Activated naive CD8-positive, alpha-beta T cell treated with anti-CD3 and anti-CD28 coated beads, Interleukin-2, amount 50 U/mL, for 24 hours (primary cell): ENCODE results near the gene PPP1R15A.
"Not testable (repeated sequence)": the region's sequence is repeated elsewhere in the genome, so short reads cannot be mapped to it uniquely, and the experiment has no call there.

Experiments used
- ATAC-seq: fragments of 150-1000 bp; cut with Tn5 transposase; one replicate; pipeline ENCODE4 v1.10.0; 2021
- DNase-seq: peaks from one replicate; pipeline ENCODE4 v3.0.0; 2021
- H3K27ac Mint-ChIP-seq: one replicate; pipeline ENCODE4 v1.8.0; 2021; ENCODE audit warnings: mild to moderate bottlenecking, mixed read lengths
- H3K27me3 Mint-ChIP-seq: one replicate; pipeline ENCODE4 v1.8.0; 2021; ENCODE audit warnings: mixed read lengths
- H3K36me3 Mint-ChIP-seq: one replicate; pipeline ENCODE4 v1.8.0; 2021; ENCODE audit warnings: low read depth, mixed read lengths
- H3K4me1 Mint-ChIP-seq: one replicate; pipeline ENCODE4 v1.8.0; 2021; ENCODE audit warnings: mixed read lengths
- H3K4me3 Mint-ChIP-seq: one replicate; pipeline ENCODE4 v1.8.0; 2021; ENCODE audit warnings: mild to moderate bottlenecking, moderate library complexity, mixed read lengths
- H3K9me3 Mint-ChIP-seq: one replicate; pipeline ENCODE4 v1.8.0; 2021; ENCODE audit warnings: mixed read lengths

PPP1R15A gene

GRCh38 chr19:48870048-48870447 lies 2.2 kb upstream of the PPP1R15A start:
- no peaks in the 10 kb centered on the region for H3K9me3 Mint-ChIP-seq
- no peak overlapping the region for H3K27ac Mint-ChIP-seq
- H3K27me3 Mint-ChIP-seq = peaks cover 7% of the 10 kb centered on the region
- ATAC-seq (no peak), DNase-seq (no peak)
- peaks cover 31% of the 10 kb centered on the region for H3K4me1 Mint-ChIP-seq
- peaks cover 30% of the 10 kb centered on the region for H3K36me3 Mint-ChIP-seq
- no peak overlapping the region for H3K4me3 Mint-ChIP-seq

GRCh38 chr19:48871471-48872181 lies 595 bp upstream of the PPP1R15A start:
- Mint-ChIP-seq H3K4me3 (peak overlapping the region; percentile 97), H3K4me1 (peaks cover 46% of the 10 kb centered on the region), H3K36me3 (peaks cover 43% of the 10 kb centered on the region), H3K27ac (peak overlapping the region; percentile 99)
- DNase-seq, H3K27me3 Mint-ChIP-seq, H3K9me3 Mint-ChIP-seq, ATAC-seq: not testable (repeated sequence)

- Mint-ChIP-seq H3K4me1 (peaks cover 57% of the 10 kb centered on the region), H3K4me3 (peak overlapping the region; percentile 97), H3K36me3 (peaks cover 50% of the 10 kb centered on the region), H3K27me3 (peaks cover 6% of the 10 kb centered on the region), H3K9me3 (no peaks in the 10 kb centered on the region), H3K27ac (peak overlapping the region; percentile 99)
- DNase-seq (peak; percentile 76), ATAC-seq (peak; percentile 51)
Observed at GRCh38 chr19:48872884-48873475, 759 bp downstream of the PPP1R15A start.

DNA sequence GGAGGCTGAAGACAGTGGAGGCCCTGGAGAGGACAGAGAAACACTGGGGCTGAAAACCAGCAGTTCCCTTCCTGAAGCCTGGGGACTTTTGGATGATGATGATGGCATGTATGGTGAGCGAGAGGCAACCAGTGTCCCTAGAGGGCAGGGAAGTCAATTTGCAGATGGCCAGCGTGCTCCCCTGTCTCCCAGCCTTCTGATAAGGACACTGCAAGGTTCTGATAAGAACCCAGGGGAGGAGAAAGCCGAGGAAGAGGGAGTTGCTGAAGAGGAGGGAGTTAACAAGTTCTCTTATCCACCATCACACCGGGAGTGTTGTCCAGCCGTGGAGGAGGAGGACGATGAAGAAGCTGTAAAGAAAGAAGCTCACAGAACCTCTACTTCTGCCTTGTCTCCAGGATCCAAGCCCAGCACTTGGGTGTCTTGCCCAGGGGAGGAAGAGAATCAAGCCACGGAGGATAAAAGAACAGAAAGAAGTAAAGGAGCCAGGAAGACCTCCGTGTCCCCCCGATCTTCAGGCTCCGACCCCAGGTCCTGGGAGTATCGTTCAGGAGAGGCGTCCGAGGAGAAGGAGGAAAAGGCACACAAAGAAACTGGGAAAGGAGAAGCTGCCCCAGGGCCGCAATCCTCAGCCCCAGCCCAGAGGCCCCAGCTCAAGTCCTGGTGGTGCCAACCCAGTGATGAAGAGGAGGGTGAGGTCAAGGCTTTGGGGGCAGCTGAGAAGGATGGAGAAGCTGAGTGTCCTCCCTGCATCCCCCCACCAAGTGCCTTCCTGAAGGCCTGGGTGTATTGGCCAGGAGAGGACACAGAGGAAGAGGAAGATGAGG lies 1.5 kb downstream of the PPP1R15A start:
- peak overlapping the region; percentile 99 for H3K27ac Mint-ChIP-seq
- H3K27me3 Mint-ChIP-seq = peaks cover 2% of the 10 kb centered on the region
- H3K9me3 Mint-ChIP-seq = no peaks in the 10 kb centered on the region
- peaks cover 52% of the 10 kb centered on the region for H3K36me3 Mint-ChIP-seq
- ATAC-seq = no peak
- peaks cover 60% of the 10 kb centered on the region for H3K4me1 Mint-ChIP-seq
- DNase-seq = no peak
- peak overlapping the region; percentile 97 for H3K4me3 Mint-ChIP-seq

DNA sequence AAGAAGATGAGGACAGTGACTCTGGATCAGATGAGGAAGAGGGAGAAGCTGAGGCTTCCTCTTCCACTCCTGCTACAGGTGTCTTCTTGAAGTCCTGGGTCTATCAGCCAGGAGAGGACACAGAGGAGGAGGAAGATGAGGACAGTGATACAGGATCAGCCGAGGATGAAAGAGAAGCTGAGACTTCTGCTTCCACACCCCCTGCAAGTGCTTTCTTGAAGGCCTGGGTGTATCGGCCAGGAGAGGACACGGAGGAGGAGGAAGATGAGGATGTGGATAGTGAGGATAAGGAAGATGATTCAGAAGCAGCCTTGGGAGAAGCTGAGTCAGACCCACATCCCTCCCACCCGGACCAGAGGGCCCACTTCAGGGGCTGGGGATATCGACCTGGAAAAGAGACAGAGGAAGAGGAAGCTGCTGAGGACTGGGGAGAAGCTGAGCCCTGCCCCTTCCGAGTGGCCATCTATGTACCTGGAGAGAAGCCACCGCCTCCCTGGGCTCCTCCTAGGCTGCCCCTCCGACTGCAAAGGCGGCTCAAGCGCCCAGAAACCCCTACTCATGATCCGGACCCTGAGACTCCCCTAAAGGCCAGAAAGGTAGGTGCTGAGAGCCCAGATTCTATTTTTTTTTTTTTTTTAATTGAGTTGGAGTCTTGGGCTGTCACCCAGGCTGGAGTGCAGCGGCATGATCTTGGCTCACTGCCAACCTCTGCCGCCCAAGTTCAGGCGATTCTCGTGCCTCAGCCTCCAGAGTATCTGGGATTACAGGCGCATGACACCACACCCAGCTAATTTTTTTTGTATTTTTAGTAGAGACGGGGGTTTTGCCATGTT lies 2.3 kb downstream of the PPP1R15A start:
- peak overlapping the region; percentile 99 for H3K27ac Mint-ChIP-seq
- no peaks in the 10 kb centered on the region for H3K9me3 Mint-ChIP-seq
- H3K4me1 Mint-ChIP-seq = peaks cover 62% of the 10 kb centered on the region
- peaks cover 52% of the 10 kb centered on the region for H3K36me3 Mint-ChIP-seq
- no peak for ATAC-seq
- peaks cover 2% of the 10 kb centered on the region for H3K27me3 Mint-ChIP-seq
- H3K4me3 Mint-ChIP-seq = peak overlapping the region; percentile 97
- no peak for DNase-seq

- H3K27me3 Mint-ChIP-seq, ATAC-seq, H3K9me3 Mint-ChIP-seq: not testable (repeated sequence)
- peak overlapping the region; percentile 97 for H3K4me3 Mint-ChIP-seq
- peaks cover 62% of the 10 kb centered on the region for H3K4me1 Mint-ChIP-seq
- H3K36me3 Mint-ChIP-seq = peaks cover 52% of the 10 kb centered on the region
- H3K27ac Mint-ChIP-seq = peak overlapping the region; percentile 99
- peak; percentile 56 for DNase-seq
Observed at GRCh38 chr19:48876043-48876981, 4.1 kb downstream of the PPP1R15A start.

DNA sequence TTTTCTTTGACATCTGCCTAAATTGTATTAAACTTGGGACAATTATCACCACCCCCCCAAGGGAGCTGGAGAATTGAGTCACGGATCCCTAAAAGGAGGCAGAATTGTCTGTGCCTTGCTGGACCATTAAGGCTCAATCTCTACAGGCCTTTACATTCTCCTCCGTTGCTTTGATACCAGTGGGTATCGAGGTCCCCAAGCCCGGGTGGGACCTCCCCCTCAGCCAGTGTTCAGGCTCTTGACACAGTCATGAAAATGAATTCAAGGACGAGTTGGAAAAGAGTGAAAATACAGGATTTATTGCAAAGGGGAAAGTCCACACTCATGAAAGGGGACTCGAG lies 5.6 kb downstream of the PPP1R15A start:
- Mint-ChIP-seq H3K27ac (peak overlapping the region; percentile 3), H3K4me1 (peaks cover 58% of the 10 kb centered on the region), H3K4me3 (no peak overlapping the region), H3K27me3 (no peaks in the 10 kb centered on the region), H3K36me3 (peaks cover 44% of the 10 kb centered on the region), H3K9me3 (no peaks in the 10 kb centered on the region)
- ATAC-seq (no peak), DNase-seq (no peak)

DNA sequence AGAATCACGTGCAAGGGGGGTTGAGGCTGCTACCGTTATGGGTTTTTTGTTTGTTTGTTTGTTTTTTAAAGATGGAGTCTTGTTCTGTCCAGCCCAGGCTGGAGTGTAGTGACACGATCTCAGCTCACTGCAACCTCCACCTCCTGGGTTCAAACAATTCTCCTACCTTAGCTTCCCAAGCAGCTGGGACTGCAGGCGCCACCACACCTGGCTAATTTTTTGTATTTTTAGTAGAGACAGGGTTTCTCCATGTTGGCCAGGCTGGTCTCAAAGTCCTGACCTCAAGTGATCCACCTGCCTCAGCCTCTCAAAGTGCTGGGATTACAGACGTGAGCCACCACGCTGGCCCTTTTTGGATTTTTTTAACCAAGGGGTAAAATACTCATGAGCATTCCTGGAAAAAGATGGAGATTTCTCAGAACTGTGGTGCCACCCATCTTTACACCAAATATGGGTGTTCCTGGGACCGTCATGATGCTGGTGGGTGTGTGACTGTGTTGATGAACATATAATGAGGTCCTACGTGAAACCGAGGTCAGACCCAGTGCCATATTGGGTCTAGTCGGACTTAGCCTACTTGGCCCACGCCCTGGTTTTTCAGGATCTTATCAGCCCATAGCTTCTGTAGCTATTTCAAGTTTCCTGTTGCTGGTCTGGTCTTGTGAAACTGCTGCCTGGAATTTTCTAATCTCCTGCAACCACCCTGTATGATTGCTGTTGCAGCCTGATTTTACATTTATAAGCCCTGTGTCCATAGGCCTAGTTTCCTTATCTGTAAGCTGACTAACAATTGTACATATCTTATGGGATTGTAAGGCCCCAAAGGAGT lies 6.2 kb downstream of the PPP1R15A start:
- Mint-ChIP-seq H3K27me3 (no peaks in the 10 kb centered on the region), H3K4me3 (no peak overlapping the region), H3K9me3 (no peaks in the 10 kb centered on the region), H3K4me1 (peaks cover 53% of the 10 kb centered on the region), H3K36me3 (peaks cover 38% of the 10 kb centered on the region), H3K27ac (peak overlapping the region; percentile 3)
- DNase-seq (no peak), ATAC-seq (no peak)

DNA sequence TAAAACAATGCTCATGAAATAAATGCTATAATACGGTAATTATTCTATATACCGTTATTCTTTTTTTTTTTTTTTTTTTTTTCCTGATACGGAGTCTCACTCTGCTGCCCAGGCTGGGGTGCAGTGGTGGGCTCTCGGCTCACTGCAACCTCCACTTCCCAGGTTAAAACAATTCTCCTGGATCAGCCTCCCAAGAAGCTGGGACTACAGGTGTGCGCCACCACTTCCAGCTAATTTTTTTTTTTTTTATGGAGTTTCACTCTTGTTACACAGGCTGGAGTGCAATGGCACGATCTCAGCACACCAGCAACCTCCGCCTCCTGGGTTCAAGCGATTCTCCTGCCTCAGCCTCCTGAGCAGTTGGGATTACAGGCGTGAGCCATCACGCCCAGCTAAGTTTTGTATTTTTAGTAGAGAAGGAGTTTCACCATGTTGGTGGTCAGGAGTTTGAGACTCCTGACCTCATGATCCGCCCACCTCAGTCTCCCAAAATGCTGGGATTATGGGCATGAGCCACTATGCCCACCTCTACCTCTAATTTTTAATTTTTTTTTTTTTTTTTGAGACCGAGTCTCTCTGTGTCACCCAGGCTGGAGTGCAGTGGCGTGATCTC lies 6.9 kb downstream of the PPP1R15A start:
- no peak overlapping the region for H3K27ac Mint-ChIP-seq
- ATAC-seq = no peak

DNA sequence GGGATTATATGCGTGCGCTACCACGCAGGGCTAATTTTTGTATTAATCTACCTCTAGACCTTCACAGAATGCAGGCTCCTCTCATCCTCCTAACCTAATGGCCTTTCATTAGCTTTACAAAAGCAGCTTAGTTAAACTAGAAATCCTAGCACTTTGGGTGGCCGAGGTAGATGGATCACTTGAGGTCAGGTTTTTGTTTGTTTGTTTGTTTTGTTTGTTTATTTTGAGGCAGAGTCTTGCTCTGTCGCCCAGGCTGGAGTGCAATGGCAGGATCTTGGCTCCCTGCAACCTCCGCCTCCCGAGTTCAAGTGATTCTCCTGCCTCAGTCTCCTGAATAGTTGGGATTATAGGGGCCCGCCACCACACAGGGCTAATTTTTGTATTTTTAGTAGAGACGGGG lies 7.5 kb downstream of the PPP1R15A start:
- not testable (repeated sequence) for ATAC-seq, H3K27ac Mint-ChIP-seq, H3K9me3 Mint-ChIP-seq, H3K27me3 Mint-ChIP-seq, H3K4me3 Mint-ChIP-seq, DNase-seq
- H3K36me3 Mint-ChIP-seq = peaks cover 26% of the 10 kb centered on the region
- H3K4me1 Mint-ChIP-seq = peaks cover 40% of the 10 kb centered on the region

More for the DNA sequence above, 6.9 kb downstream of the PPP1R15A start:
- Mint-ChIP-seq H3K4me1 (peaks cover 46% of the 10 kb centered on the region), H3K27me3 (no peaks in the 10 kb centered on the region), H3K9me3 (no peaks in the 10 kb centered on the region), H3K4me3 (no peak overlapping the region), H3K36me3 (peaks cover 31% of the 10 kb centered on the region)
- no peak for DNase-seq

GRCh38 chr19:48881741-48882657 lies 9.8 kb downstream of the PPP1R15A start:
- H3K9me3 Mint-ChIP-seq = no peaks in the 10 kb centered on the region
- no peak overlapping the region for H3K4me3 Mint-ChIP-seq
- peaks cover 8% of the 10 kb centered on the region for H3K36me3 Mint-ChIP-seq
- DNase-seq (no peak), ATAC-seq (peak; percentile 66)
- H3K4me1 Mint-ChIP-seq = peaks cover 20% of the 10 kb centered on the region
- H3K27ac Mint-ChIP-seq = no peak overlapping the region
- H3K27me3 Mint-ChIP-seq = no peaks in the 10 kb centered on the region

GRCh38 chr19:48883726-48884125 lies 11.5 kb downstream of the PPP1R15A start:
- H3K27ac Mint-ChIP-seq = no peak overlapping the region
- no peak overlapping the region for H3K4me3 Mint-ChIP-seq
- ATAC-seq (no peak), DNase-seq (no peak)
- H3K4me1 Mint-ChIP-seq = peaks cover 2% of the 10 kb centered on the region
- no peaks in the 10 kb centered on the region for H3K9me3 Mint-ChIP-seq
- H3K36me3 Mint-ChIP-seq = no peaks in the 10 kb centered on the region
- H3K27me3 Mint-ChIP-seq = no peaks in the 10 kb centered on the region
